IPS DF 4.7 (cell line): ENCODE measurements around the gene ZSCAN9.

Experiments
- DNase-seq: peaks from one replicate; pipeline ENCODE4 v3.0.0-alpha.2; 2013; ENCODE audit warnings: low spot score; ENCODE audit errors: extremely low read depth

ZSCAN9 gene

GRCh38 chr6:28225056-28225834 is at the start of gene ZSCAN9:
Gene ZSCAN9, plus strand, starts transcription at chr6:28225275. Its CDS starts 1,810 bp downstream, at chr6:28227085.
- no peak for DNase-seq

- DNase-seq: no peak
These were observed 48.7 kb upstream of the ZSCAN9 start for GRCh38 chr6:28176373-28176772.

GRCh38 chr6:28182255-28182654 is 42.8 kb upstream of the ZSCAN9 start:
- no peak for DNase-seq

DNA sequence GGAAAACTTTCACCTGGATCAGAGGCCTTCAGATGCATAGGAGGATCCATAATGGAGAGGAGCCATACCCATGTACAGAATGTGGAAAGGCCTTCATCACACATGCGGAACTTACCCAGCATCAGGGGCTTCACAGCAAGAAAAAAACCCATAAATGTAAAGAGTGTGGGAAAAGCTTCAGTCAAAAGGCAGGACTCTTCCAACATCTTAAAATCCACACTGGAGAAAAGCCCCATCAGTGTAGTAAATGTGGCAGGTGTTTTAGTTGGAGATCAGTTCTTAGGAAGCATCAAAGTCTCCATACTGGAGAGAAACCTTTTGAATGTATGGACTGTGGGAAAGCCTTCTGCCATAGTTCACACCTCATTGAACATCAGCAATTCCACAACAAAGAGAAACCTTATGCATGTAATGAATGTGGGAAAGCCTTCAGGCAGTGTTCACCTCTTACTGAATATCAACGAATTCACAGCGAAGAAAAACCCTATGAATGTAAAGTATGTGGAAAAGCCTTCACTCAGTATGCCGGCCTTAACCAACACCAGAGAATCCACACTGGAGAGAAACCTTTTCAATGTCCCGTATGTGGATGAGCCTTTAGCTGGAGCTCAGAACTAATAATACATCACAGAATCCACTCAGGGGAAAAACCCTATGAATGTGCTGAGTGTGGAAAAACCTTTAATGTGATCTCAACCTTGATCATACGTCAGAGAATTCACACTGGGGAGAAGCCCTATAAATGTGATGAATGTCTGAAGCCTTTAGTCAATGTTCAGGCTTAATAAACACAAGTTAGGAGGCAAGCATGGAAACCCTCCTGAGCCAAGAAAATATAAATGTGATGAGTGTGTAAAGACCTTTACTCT is 36.7 kb upstream of the ZSCAN9 start:
- DNase-seq: no peak

GRCh38 chr6:28200020-28200419 is 25.1 kb upstream of the ZSCAN9 start:
- DNase-seq: no peak

- no peak for DNase-seq
These were observed 21.9 kb upstream of the ZSCAN9 start for GRCh38 chr6:28203201-28203600.

- DNase-seq: no peak
These were observed 19.2 kb upstream of the ZSCAN9 start for GRCh38 chr6:28205879-28206278.

DNA sequence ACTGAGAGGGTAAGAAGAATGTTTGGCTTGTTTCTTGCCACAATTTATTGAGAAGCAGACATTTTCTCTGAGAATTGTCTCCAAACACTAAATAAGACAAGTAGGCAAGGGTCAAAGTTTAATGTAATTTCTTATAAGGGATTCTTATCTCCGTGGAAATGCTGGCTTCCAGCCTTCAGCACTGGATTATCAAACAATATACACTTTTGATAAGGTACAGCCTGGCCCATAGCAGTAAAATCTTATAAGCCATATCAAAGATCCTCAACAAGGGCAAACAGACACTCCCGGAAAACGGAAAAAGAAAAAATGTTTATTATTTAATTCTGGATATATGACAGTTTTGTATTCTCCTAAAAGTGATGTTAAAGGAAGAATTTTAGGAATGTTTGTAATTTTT is 18.5 kb upstream of the ZSCAN9 start:
- DNase-seq: no peak

- no peak for DNase-seq
These were observed 18.1 kb upstream of the ZSCAN9 start for GRCh38 chr6:28206928-28207509.

DNA sequence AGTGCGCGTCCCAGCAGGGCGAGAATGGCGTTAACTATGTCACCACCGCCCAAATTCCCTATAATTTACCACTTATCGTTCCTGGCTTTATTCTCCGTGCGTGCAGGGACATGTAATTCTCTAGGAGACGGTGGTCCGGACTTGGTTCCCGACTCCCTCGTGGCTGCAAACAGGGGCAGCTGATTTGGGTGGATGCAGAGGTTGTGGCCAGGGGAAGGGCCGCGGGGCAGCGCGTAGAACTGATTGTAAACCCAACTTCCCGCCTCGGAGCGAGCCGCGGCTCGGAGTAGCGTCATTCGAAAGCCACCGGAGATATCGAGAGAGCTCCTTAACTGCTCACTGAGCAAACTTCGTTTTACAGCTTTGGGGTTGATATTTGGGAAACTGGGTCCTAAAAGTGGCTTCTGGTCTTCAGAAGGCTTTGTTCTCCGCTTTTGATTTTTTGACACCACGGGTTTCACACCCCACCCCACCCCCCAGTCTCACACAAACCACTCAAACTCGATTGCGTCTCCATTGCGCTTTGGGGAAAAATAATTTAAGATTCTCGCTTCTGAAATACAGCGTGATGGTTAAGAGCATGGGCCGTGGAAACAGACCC is 17.5 kb upstream of the ZSCAN9 start:
- DNase-seq: no peak

GRCh38 chr6:28208111-28208659 is 16.9 kb upstream of the ZSCAN9 start:
- DNase-seq: no peak

- no peak for DNase-seq
These were observed 15.1 kb upstream of the ZSCAN9 start for GRCh38 chr6:28209753-28210535.

DNA sequence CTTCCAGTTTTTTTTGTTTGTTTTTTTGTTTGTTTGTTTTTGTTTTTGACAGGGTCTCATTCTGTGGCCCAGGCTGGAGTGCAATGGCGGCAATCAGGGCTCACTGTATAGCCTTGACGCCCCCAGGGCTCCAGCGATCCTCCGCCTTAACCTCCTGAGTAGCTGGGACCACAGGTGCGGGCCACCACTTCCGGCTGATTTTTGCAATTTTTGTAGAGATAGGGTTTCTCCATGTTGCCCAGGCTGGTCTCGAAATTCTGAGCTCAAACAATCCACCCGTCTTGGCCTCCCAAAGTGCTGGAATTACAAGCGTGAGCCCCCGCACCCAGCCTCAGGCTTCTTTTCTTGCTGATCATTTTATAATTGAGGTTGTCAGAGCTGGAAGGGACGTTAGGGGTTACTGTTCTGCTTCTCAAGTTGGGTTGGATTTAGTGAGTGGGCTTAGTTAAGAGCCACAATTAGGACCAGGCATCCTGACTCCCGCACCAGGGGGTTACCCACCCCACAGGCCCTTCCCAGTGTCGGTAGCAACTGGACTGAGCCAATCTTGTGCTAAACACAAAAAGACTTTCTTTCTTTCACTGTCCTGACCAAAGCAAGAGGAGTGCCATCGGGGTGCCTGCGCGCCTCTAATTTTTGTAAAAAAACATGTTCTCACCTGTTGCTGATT is 13.1 kb upstream of the ZSCAN9 start:
- DNase-seq: no peak

DNA sequence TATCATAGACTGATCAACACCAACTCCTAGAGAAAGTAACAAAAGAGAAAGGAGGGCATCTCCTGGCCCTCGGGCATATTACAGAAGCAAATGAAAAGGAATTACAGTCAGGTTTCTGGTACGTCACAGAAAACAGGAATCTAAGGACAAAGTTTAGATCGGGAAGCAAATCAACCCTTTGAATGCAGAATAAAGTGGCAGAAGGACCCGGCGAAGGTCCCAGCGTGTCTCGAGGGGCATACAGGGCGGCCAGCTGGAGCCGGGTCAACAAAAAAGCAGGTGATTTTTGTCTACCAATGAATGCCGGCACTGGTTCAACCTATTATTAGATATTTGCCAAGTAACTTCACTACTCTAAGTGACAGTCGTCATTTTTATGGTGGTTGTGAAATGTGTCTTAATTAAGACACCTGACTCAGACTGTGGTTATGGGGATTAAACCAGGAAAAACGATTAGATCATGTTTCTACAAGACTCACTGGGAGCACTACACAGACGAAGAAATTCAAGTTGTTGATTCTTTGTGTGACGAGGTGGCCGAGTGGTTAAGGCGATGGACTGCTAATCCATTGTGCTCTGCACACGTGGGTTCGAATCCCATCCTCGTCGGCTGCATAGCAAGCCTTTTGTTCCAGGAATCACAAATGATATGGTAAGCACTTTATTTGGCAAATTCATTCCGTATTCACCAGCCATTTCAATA is 12.4 kb upstream of the ZSCAN9 start:
- no peak for DNase-seq

DNA sequence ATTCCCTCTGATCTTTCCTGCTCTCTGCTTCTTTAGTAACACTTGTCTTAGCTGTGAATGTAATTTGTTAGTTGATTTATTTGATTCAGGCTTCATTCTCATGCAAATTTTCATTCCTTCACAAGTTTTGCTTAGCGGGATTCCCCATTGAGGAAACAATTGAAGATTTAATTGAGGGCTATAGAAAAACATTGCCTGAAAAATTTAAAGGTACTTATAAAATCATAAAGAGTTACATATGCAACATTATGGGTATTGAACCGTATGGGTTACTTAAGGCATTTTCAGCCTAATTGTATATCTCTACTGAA is 11.9 kb upstream of the ZSCAN9 start:
- DNase-seq: no peak

DNA sequence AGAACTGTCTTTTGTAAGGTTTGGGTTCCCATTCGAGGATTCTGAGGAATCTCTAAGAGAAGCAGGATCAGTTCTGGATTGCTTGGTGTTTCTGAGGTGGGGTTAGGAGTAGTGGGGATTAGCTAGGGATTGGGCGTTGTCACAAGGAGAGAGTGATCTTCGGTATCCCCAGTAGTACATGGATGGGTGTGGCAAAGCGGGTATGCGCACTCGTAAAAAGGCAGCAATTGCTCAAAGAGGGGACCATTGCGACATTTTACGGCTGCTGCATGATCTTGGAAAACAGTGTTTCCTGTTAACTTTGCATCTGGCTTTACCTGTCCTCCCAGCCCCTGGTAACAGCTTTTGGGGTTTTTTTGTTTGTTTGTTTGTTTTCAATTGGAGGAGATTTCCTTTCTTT is 9.7 kb upstream of the ZSCAN9 start:
- no peak for DNase-seq

DNA sequence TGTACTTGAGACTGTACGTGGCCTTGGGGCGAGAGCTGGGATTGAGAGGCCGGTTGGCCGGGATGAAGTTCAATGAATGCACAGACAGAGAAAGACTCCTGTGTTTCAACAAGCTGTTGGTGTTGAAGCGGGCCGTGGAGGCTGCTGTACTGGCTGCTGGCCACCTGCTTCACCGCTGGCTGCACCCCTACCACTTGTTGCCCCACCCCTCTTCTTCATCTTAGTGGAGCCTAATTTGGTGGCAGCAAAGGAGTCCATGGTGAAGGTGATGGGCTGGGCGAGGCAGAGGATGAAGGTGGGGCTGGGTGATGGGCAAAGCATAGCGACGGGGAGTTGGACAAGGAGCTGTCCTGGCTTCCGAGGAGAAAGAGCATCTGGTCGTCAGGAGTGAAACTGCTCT is 7.2 kb upstream of the ZSCAN9 start:
- DNase-seq: no peak

GRCh38 chr6:28218312-28219248 is 6.5 kb upstream of the ZSCAN9 start:
- no peak for DNase-seq
